ENCODE measurements around the gene OR9I1.

Gene OR9I1

DNA sequence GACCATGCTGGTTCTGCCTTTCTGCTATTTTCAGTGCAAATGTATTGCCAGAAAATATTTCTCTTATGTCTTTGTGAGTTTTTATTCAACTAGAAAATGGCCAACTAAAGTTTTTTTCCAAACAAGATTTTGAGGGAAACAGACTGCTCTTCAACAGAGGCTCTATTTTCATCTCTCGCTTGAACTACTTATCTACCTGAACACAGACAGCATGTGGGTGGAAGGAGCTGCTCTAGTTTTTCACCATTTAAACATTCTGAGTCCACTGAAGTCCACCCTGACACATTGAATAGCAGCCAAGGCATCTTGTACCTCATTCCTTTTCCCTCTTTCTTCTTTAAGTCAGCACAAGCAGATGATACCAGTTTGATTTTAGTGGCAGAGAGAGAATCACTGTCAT, 9.8 kb upstream of the OR9I1 start:
- DNase-seq (ENCODE audit: low read depth): no peak
- TF ChIP-seq MAX (IDR thresholded peaks at IDR 0.05; ENCODE audit: low read depth, low read length) (no peak), MYC (IDR thresholded peaks at IDR 0.05; ENCODE audit: low read depth, low read length) (no peak), CTCF (IDR thresholded peaks at IDR 0.05; ENCODE audit: low read depth, low read length) (no peak), POLR2A (IDR thresholded peaks at IDR 0.05; ENCODE audit: extremely low read depth, insufficient read length) (no peak)

GRCh38 chr11:58134151-58134550, 8.8 kb upstream of the OR9I1 start:
- TF ChIP-seq CTCF (IDR thresholded peaks at IDR 0.05; ENCODE audit: low read depth, low read length) (no peak), POLR2A (IDR thresholded peaks at IDR 0.05; ENCODE audit: extremely low read depth, insufficient read length) (no peak), MYC (IDR thresholded peaks at IDR 0.05; ENCODE audit: low read depth, low read length) (no peak), MAX (IDR thresholded peaks at IDR 0.05; ENCODE audit: low read depth, low read length) (no peak)
- DNase-seq (ENCODE audit: low read depth): no peak
- H3K4me3 ChIP-seq (ENCODE audit: low read depth, low read length): no peak overlapping the region

More for the DNA sequence above, 9.8 kb upstream of the OR9I1 start:
- no peak overlapping the region for H3K4me3 ChIP-seq (ENCODE audit: low read depth, low read length)

GRCh38 chr11:58133309-58134076, 8.2 kb upstream of the OR9I1 start:
- DNase-seq (ENCODE audit: low read depth): no peak
- TF ChIP-seq CTCF (IDR thresholded peaks at IDR 0.05; ENCODE audit: low read depth, low read length) (no peak), POLR2A (IDR thresholded peaks at IDR 0.05; ENCODE audit: extremely low read depth, insufficient read length) (no peak), MAX (IDR thresholded peaks at IDR 0.05; ENCODE audit: low read depth, low read length) (no peak), MYC (IDR thresholded peaks at IDR 0.05; ENCODE audit: low read depth, low read length) (no peak)
- H3K4me3 ChIP-seq (ENCODE audit: low read depth, low read length): no peak overlapping the region

- DNase-seq (ENCODE audit: low read depth): no peak
- no peak overlapping the region for H3K4me3 ChIP-seq (ENCODE audit: low read depth, low read length)
These were observed 2.0 kb upstream of the OR9I1 start for GRCh38 chr11:58127350-58127749.

DNA sequence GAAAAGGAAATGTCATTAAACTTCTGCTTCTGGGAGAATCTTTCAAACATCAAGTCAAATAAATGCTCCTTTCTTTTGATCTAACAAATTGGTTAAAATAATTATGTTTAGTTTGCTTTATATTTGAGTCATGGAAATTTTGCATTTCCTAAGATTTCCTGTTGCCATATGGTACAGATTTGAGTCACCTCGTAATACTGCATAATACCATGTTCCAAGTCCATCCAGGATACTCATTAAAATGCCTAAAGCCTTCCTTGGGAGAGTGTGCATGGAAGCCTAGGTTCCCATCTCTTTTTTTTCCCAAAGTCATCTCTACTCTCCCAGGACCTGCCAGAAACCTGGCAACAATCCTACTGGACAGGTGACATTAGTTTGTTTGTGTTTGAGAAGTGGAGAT, 4.2 kb downstream of the OR9I1 start:
- no peak for DNase-seq (ENCODE audit: low read depth)
- no peak overlapping the region for H3K4me3 ChIP-seq (ENCODE audit: low read depth, low read length)
- no peak for TF ChIP-seq CTCF (IDR thresholded peaks at IDR 0.05; ENCODE audit: low read depth, low read length)
- TF ChIP-seq MAX (IDR thresholded peaks at IDR 0.05; ENCODE audit: low read depth, low read length): no peak
- no peak for TF ChIP-seq POLR2A (IDR thresholded peaks at IDR 0.05; ENCODE audit: extremely low read depth, insufficient read length)
- TF ChIP-seq MYC (IDR thresholded peaks at IDR 0.05; ENCODE audit: low read depth, low read length): no peak

More at GRCh38 chr11:58127350-58127749, 2.0 kb upstream of the OR9I1 start:
- no peak for TF ChIP-seq MAX (IDR thresholded peaks at IDR 0.05; ENCODE audit: low read depth, low read length)
- no peak for TF ChIP-seq CTCF (IDR thresholded peaks at IDR 0.05; ENCODE audit: low read depth, low read length)
- no peak for TF ChIP-seq MYC (IDR thresholded peaks at IDR 0.05; ENCODE audit: low read depth, low read length)
- TF ChIP-seq POLR2A (IDR thresholded peaks at IDR 0.05; ENCODE audit: extremely low read depth, insufficient read length): no peak
